GM23338 (cell line): Measurements from ENCODE around the gene OBSCN.

Source experiments
- CREB1 ChIP-seq: fragments of 250-450 bp; sonication (Bioruptor Pico); IDR thresholded peaks from 2 replicates; pipeline ENCODE4 v1.5.0; 2020; ENCODE audit warnings: low read depth, mild to moderate bottlenecking, moderate library complexity
- ETS1 ChIP-seq: IDR thresholded peaks from 2 replicates; pipeline ENCODE4 v1.6.1; 2016; ENCODE audit warnings: antibody characterized with exemption
- EZH2 ChIP-seq: fragments of 200-600 bp; sonication (generic); IDR thresholded peaks from one replicate; pipeline ENCODE4 v1.8.0; 2017; ENCODE audit warnings: antibody characterized with exemption, mild to moderate bottlenecking, low read depth; ENCODE audit not compliant: unreplicated experiment
- EZH2phosphoT487 ChIP-seq: fragments of 200-600 bp; sonication (generic); IDR thresholded peaks from one replicate; pipeline ENCODE4 v1.8.1; 2018; ENCODE audit warnings: antibody characterized with exemption; ENCODE audit not compliant: unreplicated experiment
- JUNB ChIP-seq: IDR thresholded peaks from one replicate; pipeline ENCODE4 v1.6.1; 2016; ENCODE audit warnings: antibody characterized with exemption; ENCODE audit not compliant: unreplicated experiment
- NANOG ChIP-seq: IDR thresholded peaks from 2 replicates; pipeline ENCODE4 v1.6.1; 2016; ENCODE audit warnings: antibody characterized with exemption, borderline replicate concordance
- POLR2AphosphoS5 ChIP-seq: IDR thresholded peaks from 2 replicates; pipeline ENCODE4 v1.6.1; 2016; ENCODE audit warnings: antibody characterized with exemption, low read depth
- STAT1 ChIP-seq: IDR thresholded peaks from one replicate; pipeline ENCODE4 v1.6.1; 2016; ENCODE audit warnings: antibody characterized with exemption; ENCODE audit not compliant: unreplicated experiment
- ZNF114 ChIP-seq: fragments of 250-450 bp; sonication (Bioruptor Pico); IDR thresholded peaks from 2 replicates; pipeline ENCODE4 v1.5.0; 2020; ENCODE audit warnings: mild to moderate bottlenecking, moderate library complexity
- ZNF331 ChIP-seq: fragments of 250-450 bp; sonication (Bioruptor Pico); IDR thresholded peaks from 2 replicates; pipeline ENCODE4 v1.5.0; 2020; ENCODE audit warnings: low read depth, mild to moderate bottlenecking, moderate library complexity
- TF ChIP-seq, protein P1 (sequence below): IDR thresholded peaks from one replicate; pipeline ENCODE4 v1.6.1; 2018; ENCODE audit warnings: antibody characterized with exemption; ENCODE audit not compliant: unreplicated experiment
- TF ChIP-seq, protein P2 (sequence below), 2 experiments: fragments of 200-600 bp in 1 of 2; sonication (generic) in 1 of 2; conservative IDR thresholded peaks; 2 replicates each; pipeline versions ENCODE4 v1.5.1 to v1.6.1; 2016 to 2017; ENCODE audit warnings: antibody characterized with exemption in 2 of 2, low read depth in 2 of 2, mild to moderate bottlenecking in 2 of 2, moderate library complexity in 1 of 2
- TF ChIP-seq, protein P3 (sequence below): fragments of 250-450 bp; sonication (Bioruptor Pico); IDR thresholded peaks from 2 replicates; pipeline ENCODE4 v1.5.0; 2020; ENCODE audit warnings: mild to moderate bottlenecking, moderate library complexity

DNA sequence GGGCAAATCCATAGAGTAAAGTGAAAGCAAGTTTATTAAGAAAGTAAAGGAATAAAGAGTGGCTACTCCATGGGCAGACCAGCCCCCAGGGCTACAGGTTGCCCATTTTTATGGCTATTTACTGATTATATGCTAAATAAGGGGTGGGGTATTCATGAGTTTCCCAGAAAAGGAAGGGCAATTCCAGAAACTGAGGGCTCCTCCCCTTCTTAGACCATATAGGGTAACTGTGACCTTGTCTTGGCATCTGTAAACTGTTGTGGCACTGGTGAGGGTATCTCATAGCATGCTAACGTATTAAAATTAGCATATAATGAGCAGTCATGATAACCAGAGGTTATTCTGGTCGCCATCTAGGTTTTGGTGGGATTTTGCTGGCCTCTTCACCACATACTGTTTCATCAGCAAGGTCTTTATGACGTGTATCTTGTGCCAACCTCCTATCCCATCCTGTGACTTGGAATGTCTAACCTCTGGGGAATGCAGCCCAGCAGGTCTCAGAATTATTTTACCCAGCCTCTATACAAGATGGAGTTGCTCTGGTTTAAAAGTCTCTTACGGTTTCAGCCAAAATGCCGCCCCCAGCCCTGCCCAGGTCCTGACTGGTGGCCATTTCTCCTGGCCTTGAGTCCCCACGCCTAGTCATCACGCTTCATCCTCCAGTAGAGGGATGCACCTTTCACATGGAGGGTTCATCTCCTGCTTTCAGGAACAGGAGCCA is 209.8 kb downstream of the OBSCN start:
- TF ChIP-seq, protein P1, sequence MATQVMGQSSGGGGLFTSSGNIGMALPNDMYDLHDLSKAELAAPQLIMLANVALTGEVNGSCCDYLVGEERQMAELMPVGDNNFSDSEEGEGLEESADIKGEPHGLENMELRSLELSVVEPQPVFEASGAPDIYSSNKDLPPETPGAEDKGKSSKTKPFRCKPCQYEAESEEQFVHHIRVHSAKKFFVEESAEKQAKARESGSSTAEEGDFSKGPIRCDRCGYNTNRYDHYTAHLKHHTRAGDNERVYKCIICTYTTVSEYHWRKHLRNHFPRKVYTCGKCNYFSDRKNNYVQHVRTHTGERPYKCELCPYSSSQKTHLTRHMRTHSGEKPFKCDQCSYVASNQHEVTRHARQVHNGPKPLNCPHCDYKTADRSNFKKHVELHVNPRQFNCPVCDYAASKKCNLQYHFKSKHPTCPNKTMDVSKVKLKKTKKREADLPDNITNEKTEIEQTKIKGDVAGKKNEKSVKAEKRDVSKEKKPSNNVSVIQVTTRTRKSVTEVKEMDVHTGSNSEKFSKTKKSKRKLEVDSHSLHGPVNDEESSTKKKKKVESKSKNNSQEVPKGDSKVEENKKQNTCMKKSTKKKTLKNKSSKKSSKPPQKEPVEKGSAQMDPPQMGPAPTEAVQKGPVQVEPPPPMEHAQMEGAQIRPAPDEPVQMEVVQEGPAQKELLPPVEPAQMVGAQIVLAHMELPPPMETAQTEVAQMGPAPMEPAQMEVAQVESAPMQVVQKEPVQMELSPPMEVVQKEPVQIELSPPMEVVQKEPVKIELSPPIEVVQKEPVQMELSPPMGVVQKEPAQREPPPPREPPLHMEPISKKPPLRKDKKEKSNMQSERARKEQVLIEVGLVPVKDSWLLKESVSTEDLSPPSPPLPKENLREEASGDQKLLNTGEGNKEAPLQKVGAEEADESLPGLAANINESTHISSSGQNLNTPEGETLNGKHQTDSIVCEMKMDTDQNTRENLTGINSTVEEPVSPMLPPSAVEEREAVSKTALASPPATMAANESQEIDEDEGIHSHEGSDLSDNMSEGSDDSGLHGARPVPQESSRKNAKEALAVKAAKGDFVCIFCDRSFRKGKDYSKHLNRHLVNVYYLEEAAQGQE: no peak
- TF ChIP-seq, protein P2, sequence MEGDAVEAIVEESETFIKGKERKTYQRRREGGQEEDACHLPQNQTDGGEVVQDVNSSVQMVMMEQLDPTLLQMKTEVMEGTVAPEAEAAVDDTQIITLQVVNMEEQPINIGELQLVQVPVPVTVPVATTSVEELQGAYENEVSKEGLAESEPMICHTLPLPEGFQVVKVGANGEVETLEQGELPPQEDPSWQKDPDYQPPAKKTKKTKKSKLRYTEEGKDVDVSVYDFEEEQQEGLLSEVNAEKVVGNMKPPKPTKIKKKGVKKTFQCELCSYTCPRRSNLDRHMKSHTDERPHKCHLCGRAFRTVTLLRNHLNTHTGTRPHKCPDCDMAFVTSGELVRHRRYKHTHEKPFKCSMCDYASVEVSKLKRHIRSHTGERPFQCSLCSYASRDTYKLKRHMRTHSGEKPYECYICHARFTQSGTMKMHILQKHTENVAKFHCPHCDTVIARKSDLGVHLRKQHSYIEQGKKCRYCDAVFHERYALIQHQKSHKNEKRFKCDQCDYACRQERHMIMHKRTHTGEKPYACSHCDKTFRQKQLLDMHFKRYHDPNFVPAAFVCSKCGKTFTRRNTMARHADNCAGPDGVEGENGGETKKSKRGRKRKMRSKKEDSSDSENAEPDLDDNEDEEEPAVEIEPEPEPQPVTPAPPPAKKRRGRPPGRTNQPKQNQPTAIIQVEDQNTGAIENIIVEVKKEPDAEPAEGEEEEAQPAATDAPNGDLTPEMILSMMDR (conservative IDR thresholded peaks at IDR 0.05; ENCODE audit: low read depth in 2 of 2): no peak
- TF ChIP-seq ETS1: no peak
- TF ChIP-seq, protein P3, sequence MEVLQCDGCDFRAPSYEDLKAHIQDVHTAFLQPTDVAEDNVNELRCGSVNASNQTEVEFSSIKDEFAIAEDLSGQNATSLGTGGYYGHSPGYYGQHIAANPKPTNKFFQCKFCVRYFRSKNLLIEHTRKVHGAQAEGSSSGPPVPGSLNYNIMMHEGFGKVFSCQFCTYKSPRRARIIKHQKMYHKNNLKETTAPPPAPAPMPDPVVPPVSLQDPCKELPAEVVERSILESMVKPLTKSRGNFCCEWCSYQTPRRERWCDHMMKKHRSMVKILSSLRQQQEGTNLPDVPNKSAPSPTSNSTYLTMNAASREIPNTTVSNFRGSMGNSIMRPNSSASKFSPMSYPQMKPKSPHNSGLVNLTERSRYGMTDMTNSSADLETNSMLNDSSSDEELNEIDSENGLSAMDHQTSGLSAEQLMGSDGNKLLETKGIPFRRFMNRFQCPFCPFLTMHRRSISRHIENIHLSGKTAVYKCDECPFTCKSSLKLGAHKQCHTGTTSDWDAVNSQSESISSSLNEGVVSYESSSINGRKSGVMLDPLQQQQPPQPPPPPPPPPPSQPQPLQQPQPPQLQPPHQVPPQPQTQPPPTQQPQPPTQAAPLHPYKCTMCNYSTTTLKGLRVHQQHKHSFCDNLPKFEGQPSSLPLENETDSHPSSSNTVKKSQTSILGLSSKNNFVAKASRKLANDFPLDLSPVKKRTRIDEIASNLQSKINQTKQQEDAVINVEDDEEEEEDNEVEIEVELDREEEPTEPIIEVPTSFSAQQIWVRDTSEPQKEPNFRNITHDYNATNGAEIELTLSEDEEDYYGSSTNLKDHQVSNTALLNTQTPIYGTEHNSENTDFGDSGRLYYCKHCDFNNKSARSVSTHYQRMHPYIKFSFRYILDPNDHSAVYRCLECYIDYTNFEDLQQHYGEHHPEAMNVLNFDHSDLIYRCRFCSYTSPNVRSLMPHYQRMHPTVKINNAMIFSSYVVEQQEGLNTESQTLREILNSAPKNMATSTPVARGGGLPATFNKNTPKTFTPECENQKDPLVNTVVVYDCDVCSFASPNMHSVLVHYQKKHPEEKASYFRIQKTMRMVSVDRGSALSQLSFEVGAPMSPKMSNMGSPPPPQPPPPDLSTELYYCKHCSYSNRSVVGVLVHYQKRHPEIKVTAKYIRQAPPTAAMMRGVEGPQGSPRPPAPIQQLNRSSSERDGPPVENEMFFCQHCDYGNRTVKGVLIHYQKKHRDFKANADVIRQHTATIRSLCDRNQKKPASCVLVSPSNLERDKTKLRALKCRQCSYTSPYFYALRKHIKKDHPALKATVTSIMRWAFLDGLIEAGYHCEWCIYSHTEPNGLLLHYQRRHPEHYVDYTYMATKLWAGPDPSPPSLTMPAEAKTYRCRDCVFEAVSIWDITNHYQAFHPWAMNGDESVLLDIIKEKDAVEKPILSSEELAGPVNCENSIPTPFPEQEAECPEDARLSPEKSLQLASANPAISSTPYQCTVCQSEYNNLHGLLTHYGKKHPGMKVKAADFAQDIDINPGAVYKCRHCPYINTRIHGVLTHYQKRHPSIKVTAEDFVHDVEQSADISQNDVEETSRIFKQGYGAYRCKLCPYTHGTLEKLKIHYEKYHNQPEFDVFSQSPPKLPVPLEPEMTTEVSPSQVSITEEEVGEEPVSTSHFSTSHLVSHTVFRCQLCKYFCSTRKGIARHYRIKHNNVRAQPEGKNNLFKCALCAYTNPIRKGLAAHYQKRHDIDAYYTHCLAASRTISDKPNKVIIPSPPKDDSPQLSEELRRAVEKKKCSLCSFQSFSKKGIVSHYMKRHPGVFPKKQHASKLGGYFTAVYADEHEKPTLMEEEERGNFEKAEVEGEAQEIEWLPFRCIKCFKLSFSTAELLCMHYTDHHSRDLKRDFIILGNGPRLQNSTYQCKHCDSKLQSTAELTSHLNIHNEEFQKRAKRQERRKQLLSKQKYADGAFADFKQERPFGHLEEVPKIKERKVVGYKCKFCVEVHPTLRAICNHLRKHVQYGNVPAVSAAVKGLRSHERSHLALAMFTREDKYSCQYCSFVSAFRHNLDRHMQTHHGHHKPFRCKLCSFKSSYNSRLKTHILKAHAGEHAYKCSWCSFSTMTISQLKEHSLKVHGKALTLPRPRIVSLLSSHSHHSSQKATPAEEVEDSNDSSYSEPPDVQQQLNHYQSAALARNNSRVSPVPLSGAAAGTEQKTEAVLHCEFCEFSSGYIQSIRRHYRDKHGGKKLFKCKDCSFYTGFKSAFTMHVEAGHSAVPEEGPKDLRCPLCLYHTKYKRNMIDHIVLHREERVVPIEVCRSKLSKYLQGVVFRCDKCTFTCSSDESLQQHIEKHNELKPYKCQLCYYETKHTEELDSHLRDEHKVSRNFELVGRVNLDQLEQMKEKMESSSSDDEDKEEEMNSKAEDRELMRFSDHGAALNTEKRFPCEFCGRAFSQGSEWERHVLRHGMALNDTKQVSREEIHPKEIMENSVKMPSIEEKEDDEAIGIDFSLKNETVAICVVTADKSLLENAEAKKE (CRISPR knock-in tag): no peak
- TF ChIP-seq POLR2AphosphoS5: no peak
- no peak for TF ChIP-seq EZH2
- no peak for TF ChIP-seq CREB1 (CRISPR knock-in tag)
- no peak for TF ChIP-seq EZH2phosphoT487
- TF ChIP-seq NANOG: no peak
- TF ChIP-seq STAT1: no peak
- no peak for TF ChIP-seq JUNB
- no peak for TF ChIP-seq ZNF114
- TF ChIP-seq ZNF331 (CRISPR knock-in tag): no peak
